ENCODE data around the gene SLC35F3.

- no peak for TF ChIP-seq E2F4 (CRISPR knock-in tag; IDR thresholded peaks at IDR 0.05; ENCODE audit: borderline replicate concordance, low read depth)
- TF ChIP-seq ZBTB21 (CRISPR knock-in tag; IDR thresholded peaks at IDR 0.05; ENCODE audit: borderline replicate concordance) = no peak
- no peak for TF ChIP-seq CBFB (CRISPR knock-in tag; IDR thresholded peaks at IDR 0.05; ENCODE audit: low read depth)
- TF ChIP-seq GABPB1 (CRISPR knock-in tag; IDR thresholded peaks at IDR 0.05) = no peak
- TF ChIP-seq CTCF (IDR thresholded peaks at IDR 0.05) = no peak
Measured at GRCh38 chr1:234111458-234112142, 207.1 kb downstream of the SLC35F3 start.
